ENCODE data around the gene HECTD4.

The HECTD4 gene

GRCh38 chr12:112207397-112207924, 174.8 kb downstream of the HECTD4 start:
- CTCF ChIA-PET, result interaction anchor here (1.6 to 5.7 kb wide), 2 partner anchors 9 to 77 kb away, joined by 6 to 37 read pairs; no protein-coding TSS in a partner anchor
- POLR2A ChIA-PET, result no interaction called here
- TF ChIP-seq CTCF (IDR thresholded peaks at IDR 0.05; ENCODE audit: control extremely low read depth, extremely low read depth, low read depth, missing control alignments), result no peak
- DNase-seq (ENCODE audit: extremely low spot score), result no peak

GRCh38 chr12:112206944-112207343, 175.3 kb downstream of the HECTD4 start:
- CTCF ChIA-PET, result interaction anchor here (1.6 to 5.7 kb wide), 2 partner anchors 8 to 77 kb away, joined by 6 to 37 read pairs; no protein-coding TSS in a partner anchor
- no peak for DNase-seq (ENCODE audit: extremely low spot score)
- POLR2A ChIA-PET, result no interaction called here
- TF ChIP-seq CTCF (IDR thresholded peaks at IDR 0.05; ENCODE audit: control extremely low read depth, extremely low read depth, low read depth, missing control alignments), result no peak

- ChIA-PET CTCF (interaction anchor here (0.9 to 6.2 kb wide), 16 partner anchors 10 to 255 kb away, joined by 3 to 82 read pairs (median 8); no protein-coding TSS in a partner anchor), POLR2A (no interaction called here)
- TF ChIP-seq CTCF (IDR thresholded peaks at IDR 0.05; ENCODE audit: control extremely low read depth, extremely low read depth, low read depth, missing control alignments), result no peak
- DNase-seq (ENCODE audit: extremely low spot score), result no peak
Observed at GRCh38 chr12:112199136-112199535, 183.1 kb downstream of the HECTD4 start.

- ChIA-PET POLR2A (no interaction called here), CTCF (interaction anchor here (0.8 to 6.2 kb wide), 31 partner anchors 9 to 976 kb away, joined by 3 to 82 read pairs (median 5); no protein-coding TSS in a partner anchor)
Observed at GRCh38 chr12:112198120-112198733, 184.0 kb downstream of the HECTD4 start.

GRCh38 chr12:112196196-112196875, 185.9 kb downstream of the HECTD4 start:
- DNase-seq (ENCODE audit: extremely low spot score), result no peak
- CTCF ChIA-PET, result interaction anchor here (0.9 to 6.2 kb wide), 5 partner anchors 21 to 215 kb away, joined by 3 to 82 read pairs (median 6); no protein-coding TSS in a partner anchor
- no peak for TF ChIP-seq CTCF (IDR thresholded peaks at IDR 0.05; ENCODE audit: control extremely low read depth, extremely low read depth, low read depth, missing control alignments)
- POLR2A ChIA-PET, result no interaction called here

More at GRCh38 chr12:112198120-112198733, 184.0 kb downstream of the HECTD4 start:
- peak; percentile 78 for DNase-seq (ENCODE audit: extremely low spot score)
- TF ChIP-seq CTCF (IDR thresholded peaks at IDR 0.05; ENCODE audit: control extremely low read depth, extremely low read depth, low read depth, missing control alignments), result peak; percentile 67

GRCh38 chr12:112194601-112195247, 187.5 kb downstream of the HECTD4 start:
- TF ChIP-seq CTCF (IDR thresholded peaks at IDR 0.05; ENCODE audit: control extremely low read depth, extremely low read depth, low read depth, missing control alignments), result no peak
- ChIA-PET POLR2A (no interaction called here), CTCF (interaction anchor here (1.0 to 6.2 kb wide), 4 partner anchors 9 to 193 kb away, joined by 3 to 82 read pairs (median 10); no protein-coding TSS in a partner anchor)
- DNase-seq (ENCODE audit: extremely low spot score), result no peak
